ENCODE results near the gene EFTUD2. TPM values are rescaled to one million over a fixed set of nuclear protein-coding genes. Genes with fewer than 3 reads are reported as not detected.

Gene EFTUD2
- total and polyA plus RNA-seq, 2 of the 13 experiments (the other 11 are each of a cell fraction or from before 2014, with no cell fraction given) = 111 to 137 TPM

- no peak for FAIRE-seq
- no peak overlapping the region for H3K4me2 ChIP-seq (ENCODE audit: low read depth, low read length)
These were observed 92.0 kb downstream of the EFTUD2 start for GRCh38 chr17:44807093-44807816.

More at GRCh38 chr17:44807093-44807816, 92.0 kb downstream of the EFTUD2 start:
- DNase-seq (ENCODE audit: low spot score) (no peak), ATAC-seq (no peak)
- ChIA-PET POLR2A (no interaction called here), CTCF (ENCODE audit: low intra/inter-chr PET ratio, low total read pairs) (no interaction called here)
- Histone ChIP-seq H3K9me3 (ENCODE audit: low read length) (no peaks in the 10 kb centered on the region), H3K27ac (ENCODE audit: extremely low read length, insufficient read depth, low read length) (no peak overlapping the region), H3K4me3 (replicated peaks in 1 of 3; ENCODE audit: insufficient read depth in 1 of 3, low read depth in 2 of 3, low read length in 3 of 3) (no peak overlapping the region), H4K20me1 (ENCODE audit: insufficient read depth, low read length) (no peaks in the 10 kb centered on the region), H3K27me3 (ENCODE audit: control insufficient read depth in 1 of 2, insufficient read depth in 2 of 2, low read length in 2 of 2) (no peaks in the 10 kb centered on the region), H3K79me2 (ENCODE audit: insufficient read depth, low read length) (no peaks in the 10 kb centered on the region), H3K4me1 (ENCODE audit: insufficient read depth, low read length) (no peaks in the 10 kb centered on the region), H2AFZ (ENCODE audit: low read length) (no peak overlapping the region), H3K9ac (ENCODE audit: insufficient read depth, low read depth, low read length) (no peak overlapping the region), H3K36me3 (replicated peaks in 1 of 2; ENCODE audit: control insufficient read depth in 1 of 2, insufficient read depth in 2 of 2, low read length in 2 of 2) (peaks cover 0 to 1% of the 10 kb centered on the region in 2 experiments; a peak in 3 of 5 replicates)
- WGBS (ENCODE audit: low lambda C conversion rate) = 62% methylated on average over 4 of the region's 4 CpGs
- intact Hi-C loops (cut with micrococcal nuclease; ENCODE audit: unreplicated experiment) = no loop called here
- TF ChIP-seq TGIF2 (CRISPR knock-in tag; IDR thresholded peaks at IDR 0.05) (no peak), RBAK (CRISPR knock-in tag; IDR thresholded peaks at IDR 0.05) (no peak), U2AF2 (IDR thresholded peaks at IDR 0.05; ENCODE audit: low read depth, low read length) (no peak), ZNF263 (CRISPR knock-in tag; IDR thresholded peaks at IDR 0.05) (no peak), KLF13 (CRISPR knock-in tag; IDR thresholded peaks at IDR 0.05) (no peak), SAFB2 (CRISPR knock-in tag; IDR thresholded peaks at IDR 0.05; ENCODE audit: borderline replicate concordance, low read depth) (no peak), RBM39 (IDR thresholded peaks at IDR 0.05; ENCODE audit: low read depth, low read length, poor library complexity, severe bottlenecking) (no peak), JUNB (CRISPR knock-in tag; IDR thresholded peaks at IDR 0.05; ENCODE audit: borderline replicate concordance) (no peak), NFAT5 (CRISPR knock-in tag; IDR thresholded peaks at IDR 0.05) (no peak), AFF4 (CRISPR knock-in tag; IDR thresholded peaks at IDR 0.05) (no peak), ZNF737 (CRISPR knock-in tag; IDR thresholded peaks at IDR 0.05; ENCODE audit: borderline replicate concordance) (no peak), PPARG (CRISPR knock-in tag; conservative IDR thresholded peaks at IDR 0.05) (no peak), DMAP1 (CRISPR knock-in tag; IDR thresholded peaks at IDR 0.05) (no peak), PAF1 (CRISPR knock-in tag; IDR thresholded peaks at IDR 0.05) (no peak), ZNF30 (CRISPR knock-in tag; IDR thresholded peaks at IDR 0.05) (no peak)
- BruUV-seq (replicated peaks) = no TSS peak
- in situ Hi-C loops (cut with HindIII; ENCODE audit: extremely low pct_ligation_motif_present, low pct_unique_long_range_greater_than_20kb) = no loop called here
